ENCODE data around the gene TMEM235. TPM values are rescaled to one million over a fixed set of nuclear protein-coding genes. Genes with fewer than 3 reads are reported as not detected.
A peak's percentile ranks its signal among the peaks of the same experiment; 100 is the strongest.

TMEM235 gene
- total and polyA plus RNA-seq, 9 of the 15 experiments (the other 6 are each of a cell fraction or from before 2014, with no cell fraction given): not detected

DNA sequence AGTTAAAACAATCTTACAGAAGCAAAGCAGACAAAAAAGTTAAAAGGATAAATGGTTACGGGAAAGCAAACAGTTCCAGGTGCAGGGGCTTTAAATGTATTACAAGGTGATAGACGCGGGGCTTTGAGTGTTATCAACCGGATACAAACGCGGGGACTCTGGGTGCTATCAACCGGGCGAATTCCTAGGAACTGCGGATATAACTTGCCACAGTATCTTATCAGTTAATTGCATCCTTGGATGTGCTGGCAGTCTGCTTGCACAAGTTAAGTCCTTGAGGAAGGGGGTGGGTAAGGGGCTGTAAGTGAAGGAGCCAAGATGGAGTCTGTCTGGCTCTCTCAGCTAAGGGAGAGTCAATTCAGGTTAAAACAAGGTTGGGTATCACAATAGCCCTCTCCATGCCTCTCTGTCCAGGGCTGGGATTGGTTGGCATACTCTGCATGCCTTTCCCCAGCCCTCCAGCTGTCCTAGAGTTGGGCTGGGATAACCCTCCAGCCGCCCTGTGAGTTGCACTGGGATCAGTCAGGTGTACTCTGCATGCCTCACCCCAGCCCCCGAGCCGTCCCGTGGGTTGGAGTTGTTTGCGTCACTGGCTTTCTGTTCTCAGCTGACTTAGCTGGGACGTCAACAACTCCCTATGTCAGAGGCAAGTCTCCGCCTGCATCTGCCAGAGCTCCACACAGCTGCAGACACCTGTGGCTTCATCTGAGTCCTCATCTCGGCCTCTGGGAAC, 40.9 kb downstream of the TMEM235 start (continued):
- TF ChIP-seq KLF10 (CRISPR knock-in tag; IDR thresholded peaks at IDR 0.05) (peak; percentile 97), ZBTB8A (IDR thresholded peaks at IDR 0.05; ENCODE audit: partially characterized antibody) (no peak), MECOM (CRISPR knock-in tag; IDR thresholded peaks at IDR 0.05) (peak; percentile 100), ZNF232 (CRISPR knock-in tag; IDR thresholded peaks at IDR 0.05) (no peak), ZNF699 (CRISPR knock-in tag; IDR thresholded peaks at IDR 0.05; ENCODE audit: insufficient replicate concordance) (peak; percentile 96), FOXM1 (IDR thresholded peaks at IDR 0.05; ENCODE audit: low read depth) (peak; percentile 88), FOXM1 (CRISPR knock-in tag; IDR thresholded peaks at IDR 0.05; ENCODE audit: low read depth) (no peak), DMBX1 (CRISPR knock-in tag; IDR thresholded peaks at IDR 0.05; ENCODE audit: borderline replicate concordance) (peak; percentile 100), TAF7 (tag; IDR thresholded peaks at IDR 0.05) (peak; percentile 98), TAF15 (IDR thresholded peaks at IDR 0.05; ENCODE audit: low read depth, low read length) (no peak), ZNF589 (CRISPR knock-in tag; IDR thresholded peaks at IDR 0.05; ENCODE audit: low read depth) (peak; percentile 100), ZNF197 (CRISPR knock-in tag; IDR thresholded peaks at IDR 0.05; ENCODE audit: low read depth) (peak; percentile 100), TRIM24 (IDR thresholded peaks at IDR 0.05) (peak; percentile 89 to 93), ZKSCAN3 (CRISPR knock-in tag; IDR thresholded peaks at IDR 0.05) (peak; percentile 98), POLR3G (IDR thresholded peaks at IDR 0.05; ENCODE audit: extremely low read depth, insufficient read length, insufficient replicate concordance) (no peak), MTF1 (CRISPR knock-in tag; IDR thresholded peaks at IDR 0.05; ENCODE audit: borderline replicate concordance) (peak; percentile 99)
- TF ChIP-seq, protein P1, sequence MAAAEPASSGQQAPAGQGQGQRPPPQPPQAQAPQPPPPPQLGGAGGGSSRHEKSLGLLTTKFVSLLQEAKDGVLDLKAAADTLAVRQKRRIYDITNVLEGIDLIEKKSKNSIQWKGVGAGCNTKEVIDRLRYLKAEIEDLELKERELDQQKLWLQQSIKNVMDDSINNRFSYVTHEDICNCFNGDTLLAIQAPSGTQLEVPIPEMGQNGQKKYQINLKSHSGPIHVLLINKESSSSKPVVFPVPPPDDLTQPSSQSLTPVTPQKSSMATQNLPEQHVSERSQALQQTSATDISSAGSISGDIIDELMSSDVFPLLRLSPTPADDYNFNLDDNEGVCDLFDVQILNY (CRISPR knock-in tag; IDR thresholded peaks at IDR 0.05): no peak
- TF ChIP-seq, protein P2, sequence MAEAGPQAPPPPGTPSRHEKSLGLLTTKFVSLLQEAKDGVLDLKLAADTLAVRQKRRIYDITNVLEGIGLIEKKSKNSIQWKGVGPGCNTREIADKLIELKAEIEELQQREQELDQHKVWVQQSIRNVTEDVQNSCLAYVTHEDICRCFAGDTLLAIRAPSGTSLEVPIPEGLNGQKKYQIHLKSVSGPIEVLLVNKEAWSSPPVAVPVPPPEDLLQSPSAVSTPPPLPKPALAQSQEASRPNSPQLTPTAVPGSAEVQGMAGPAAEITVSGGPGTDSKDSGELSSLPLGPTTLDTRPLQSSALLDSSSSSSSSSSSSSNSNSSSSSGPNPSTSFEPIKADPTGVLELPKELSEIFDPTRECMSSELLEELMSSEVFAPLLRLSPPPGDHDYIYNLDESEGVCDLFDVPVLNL (CRISPR knock-in tag; IDR thresholded peaks at IDR 0.05; ENCODE audit: low read depth): 0 out of 2 replicates have a peak, but pooled peaks have one; percentile 32
- TF ChIP-seq, protein P3, sequence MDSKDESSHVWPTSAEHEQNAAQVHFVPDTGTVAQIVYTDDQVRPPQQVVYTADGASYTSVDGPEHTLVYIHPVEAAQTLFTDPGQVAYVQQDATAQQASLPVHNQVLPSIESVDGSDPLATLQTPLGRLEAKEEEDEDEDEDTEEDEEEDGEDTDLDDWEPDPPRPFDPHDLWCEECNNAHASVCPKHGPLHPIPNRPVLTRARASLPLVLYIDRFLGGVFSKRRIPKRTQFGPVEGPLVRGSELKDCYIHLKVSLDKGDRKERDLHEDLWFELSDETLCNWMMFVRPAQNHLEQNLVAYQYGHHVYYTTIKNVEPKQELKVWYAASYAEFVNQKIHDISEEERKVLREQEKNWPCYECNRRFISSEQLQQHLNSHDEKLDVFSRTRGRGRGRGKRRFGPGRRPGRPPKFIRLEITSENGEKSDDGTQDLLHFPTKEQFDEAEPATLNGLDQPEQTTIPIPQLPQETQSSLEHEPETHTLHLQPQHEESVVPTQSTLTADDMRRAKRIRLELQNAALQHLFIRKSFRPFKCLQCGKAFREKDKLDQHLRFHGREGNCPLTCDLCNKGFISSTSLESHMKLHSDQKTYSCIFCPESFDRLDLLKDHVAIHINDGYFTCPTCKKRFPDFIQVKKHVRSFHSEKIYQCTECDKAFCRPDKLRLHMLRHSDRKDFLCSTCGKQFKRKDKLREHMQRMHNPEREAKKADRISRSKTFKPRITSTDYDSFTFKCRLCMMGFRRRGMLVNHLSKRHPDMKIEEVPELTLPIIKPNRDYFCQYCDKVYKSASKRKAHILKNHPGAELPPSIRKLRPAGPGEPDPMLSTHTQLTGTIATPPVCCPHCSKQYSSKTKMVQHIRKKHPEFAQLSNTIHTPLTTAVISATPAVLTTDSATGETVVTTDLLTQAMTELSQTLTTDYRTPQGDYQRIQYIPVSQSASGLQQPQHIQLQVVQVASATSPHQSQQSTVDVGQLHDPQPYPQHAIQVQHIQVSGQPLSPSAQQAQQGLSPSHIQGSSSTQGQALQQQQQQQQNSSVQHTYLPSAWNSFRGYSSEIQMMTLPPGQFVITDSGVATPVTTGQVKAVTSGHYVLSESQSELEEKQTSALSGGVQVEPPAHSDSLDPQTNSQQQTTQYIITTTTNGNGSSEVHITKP (IDR thresholded peaks at IDR 0.05; ENCODE audit: partially characterized antibody): no peak
